Measurements from ENCODE around the gene TMEM255B.

GRCh38 chr13:113747291-113747833 is 11.7 kb upstream of the TMEM255B start:
- no peak for TF ChIP-seq SNAI2 (CRISPR knock-in tag; IDR thresholded peaks at IDR 0.05)
- no peak for TF ChIP-seq ZNF70 (CRISPR knock-in tag; IDR thresholded peaks at IDR 0.05)
- TF ChIP-seq PATZ1 (CRISPR knock-in tag; IDR thresholded peaks at IDR 0.05; ENCODE audit: borderline replicate concordance): no peak
- no peak for TF ChIP-seq CREB5 (CRISPR knock-in tag; IDR thresholded peaks at IDR 0.05; ENCODE audit: low read depth)
- no peak for TF ChIP-seq TOX (CRISPR knock-in tag; IDR thresholded peaks at IDR 0.05; ENCODE audit: borderline replicate concordance)
- TF ChIP-seq RARB (CRISPR knock-in tag; IDR thresholded peaks at IDR 0.05): no peak
- TF ChIP-seq TCF4 (CRISPR knock-in tag; IDR thresholded peaks at IDR 0.05; ENCODE audit: borderline replicate concordance): no peak
- no peak for TF ChIP-seq TSHZ2 (CRISPR knock-in tag; IDR thresholded peaks at IDR 0.05)
- no peak for TF ChIP-seq CSDC2 (CRISPR knock-in tag; IDR thresholded peaks at IDR 0.05)
- no peak for TF ChIP-seq ISL1 (CRISPR knock-in tag; IDR thresholded peaks at IDR 0.05)
- no peak for TF ChIP-seq ARNTL (CRISPR knock-in tag; IDR thresholded peaks at IDR 0.05; ENCODE audit: borderline replicate concordance, low read depth)
- TF ChIP-seq ZFP30 (CRISPR knock-in tag; IDR thresholded peaks at IDR 0.05): no peak
- no peak for TF ChIP-seq ZNF8 (CRISPR knock-in tag; IDR thresholded peaks at IDR 0.05)
